SK-N-SH (cell line): ENCODE measurements around the gene NDUFS8. TPM values are rescaled to one million over a fixed set of nuclear protein-coding genes. Genes with fewer than 3 reads are reported as not detected.

ENCODE experiments used
- CTCF ChIA-PET: fragments of 300-600, 350-600 bp; formaldehyde crosslinking; extraction: SDS; loops from one replicate; lab custom pipeline; 2021; lab: Yijun Ruan, JAX
- POLR2A ChIA-PET: fragments of 350-600 bp; sonication (Branson Sonifier 250); formaldehyde crosslinking; extraction: SDS; loops from one replicate; lab custom pipeline; 2020; ENCODE audit warnings: antibody characterized with exemption, inconsistent platforms; lab: Yijun Ruan, JAX
- DNase-seq: peaks from one replicate; pipeline ENCODE4 v3.0.0; 2012
- H2AFZ ChIP-seq: fragments of 200-600 bp; sonication (generic); 2 replicates; pipeline ENCODE4 v1.8.1; 2016; ENCODE audit warnings: antibody characterized with exemption, mild to moderate bottlenecking, low read depth
- H3F3A ChIP-seq: fragments of 200-600 bp; sonication (generic); replicated peaks from 2 replicates; pipeline ENCODE3; 2016; ENCODE audit warnings: antibody characterized with exemption, mild to moderate bottlenecking; ENCODE audit not compliant: insufficient read depth
- H3K27ac ChIP-seq, 2 experiments: fragments of 200-500 bp in 1 of 2; fragments of 200-600 bp in 1 of 2; sonication (Bioruptor generic) in 1 of 2; sonication (generic), shearing (Covaris generic) in 1 of 2; 2 replicates each; pipeline versions ENCODE4 v1.5.1 to v1.6.1; 2014 to 2016; ENCODE audit warnings: low read depth in 2 of 2, inconsistent platforms in 1 of 2, low read length in 1 of 2, mild to moderate bottlenecking in 1 of 2, mixed read lengths in 1 of 2
- H3K27me3 ChIP-seq: fragments of 200-600 bp; sonication (generic), shearing (Covaris generic); 2 replicates; pipeline ENCODE4 v1.6.1; 2016; ENCODE audit warnings: mixed run types; ENCODE audit not compliant: insufficient read depth
- H3K36me3 ChIP-seq, 2 experiments: fragments of 200-500 bp in 1 of 2; fragments of 200-600 bp in 1 of 2; sonication (Bioruptor generic) in 1 of 2; sonication (generic) in 1 of 2; replicated peaks in 1 of 2; 2 replicates each; pipeline versions ENCODE3 to v1.5.1; 2014 to 2016; ENCODE audit warnings: low read length in 1 of 2, mild to moderate bottlenecking in 1 of 2; ENCODE audit not compliant: insufficient read depth in 2 of 2, control insufficient read depth in 1 of 2
- H3K4me1 ChIP-seq, 2 experiments: fragments of 200-500 bp in 1 of 2; fragments of 200-600 bp in 1 of 2; sonication (Bioruptor generic) in 1 of 2; sonication (generic), shearing (Covaris generic) in 1 of 2; 2 replicates each; pipeline versions ENCODE4 v1.5.1 to v1.6.1; 2014 to 2016; ENCODE audit warnings: low read depth in 1 of 2, low read length in 1 of 2, mixed run types in 1 of 2; ENCODE audit not compliant: insufficient read depth in 2 of 2, control insufficient read depth in 1 of 2
- H3K4me2 ChIP-seq: fragments of 200-600 bp; sonication (generic), shearing (Covaris generic); 2 replicates; pipeline ENCODE4 v1.6.1; 2017; ENCODE audit warnings: mixed run types
- H3K4me3 ChIP-seq, 2 experiments: fragments of 200-500 bp in 1 of 2; fragments of 200-600 bp in 1 of 2; sonication (Bioruptor generic) in 1 of 2; sonication (generic), shearing (Covaris generic) in 1 of 2; 2 replicates each; pipeline versions ENCODE4 v1.5.1 to v1.8.1; 2014 to 2016; ENCODE audit warnings: low read depth in 2 of 2, inconsistent platforms in 1 of 2, low read length in 1 of 2, mild to moderate bottlenecking in 1 of 2, mixed read lengths in 1 of 2, moderate library complexity in 1 of 2
- H3K79me2 ChIP-seq: fragments of 200-600 bp; sonication (generic); 2 replicates; pipeline ENCODE4 v1.8.1; 2017; ENCODE audit warnings: mild to moderate bottlenecking; ENCODE audit not compliant: insufficient read depth
- H3K9ac ChIP-seq: fragments of 200-600 bp; sonication (generic); 2 replicates; pipeline ENCODE4 v1.6.1; 2017; ENCODE audit warnings: mixed run types
- H3K9me2 ChIP-seq: fragments of 200-600 bp; sonication (generic); 2 replicates; pipeline ENCODE4 v1.6.1; 2017; ENCODE audit warnings: mixed run types
- H3K9me3 ChIP-seq: fragments of 200-600 bp; sonication (generic); 2 replicates; pipeline ENCODE4 v1.6.1; 2017; ENCODE audit warnings: mixed run types, mild to moderate bottlenecking, moderate library complexity
- H4K20me1 ChIP-seq: fragments of 200-600 bp; sonication (generic); 2 replicates; pipeline ENCODE4 v1.6.1; 2017; ENCODE audit warnings: mild to moderate bottlenecking, mixed run types; ENCODE audit not compliant: insufficient read depth
- FOXM1 ChIP-seq: IDR thresholded peaks from 2 replicates; pipeline ENCODE4 v1.4.0; 2012; ENCODE audit warnings: low read depth, mild to moderate bottlenecking
- POLR2AphosphoS5 ChIP-seq: IDR thresholded peaks from 2 replicates; pipeline ENCODE4 v1.6.1; 2012; ENCODE audit warnings: low read depth, low read length
- RXRA ChIP-seq: IDR thresholded peaks from 2 replicates; pipeline ENCODE4 v1.4.0; 2012; ENCODE audit warnings: low read depth, mild to moderate bottlenecking, borderline replicate concordance
- TAF1 ChIP-seq: IDR thresholded peaks from 2 replicates; pipeline ENCODE4 v1.6.1; 2012; ENCODE audit warnings: low read depth, mild to moderate bottlenecking, low read length, moderate library complexity, borderline replicate concordance
- WGBS: methylation state at CpG from one replicate; pipeline ENCODE4 v1.1.6; 2017; ENCODE audit warnings: low lambda C conversion rate; 5-methylcytosine and 5-hydroxymethylcytosine counted together
- polyA plus RNA-seq, 3 experiments: library from polyadenylated mRNA; depleted of rRNA; stranded (reverse); fragments of >200 nt; gene quantifications; 2 replicates each; pipeline ENCODE4 v1.2.3, GENCODE V29; 2012
- TF ChIP-seq, protein P1 (sequence below): IDR thresholded peaks from 2 replicates; pipeline ENCODE4 v1.6.1; 2012; ENCODE audit warnings: mild to moderate bottlenecking, low read depth, low read length, moderate library complexity

NDUFS8 gene
- polyA plus RNA-seq, 1 of the 3 experiments (the other 2 are of a cell fraction): 123 TPM

DNA sequence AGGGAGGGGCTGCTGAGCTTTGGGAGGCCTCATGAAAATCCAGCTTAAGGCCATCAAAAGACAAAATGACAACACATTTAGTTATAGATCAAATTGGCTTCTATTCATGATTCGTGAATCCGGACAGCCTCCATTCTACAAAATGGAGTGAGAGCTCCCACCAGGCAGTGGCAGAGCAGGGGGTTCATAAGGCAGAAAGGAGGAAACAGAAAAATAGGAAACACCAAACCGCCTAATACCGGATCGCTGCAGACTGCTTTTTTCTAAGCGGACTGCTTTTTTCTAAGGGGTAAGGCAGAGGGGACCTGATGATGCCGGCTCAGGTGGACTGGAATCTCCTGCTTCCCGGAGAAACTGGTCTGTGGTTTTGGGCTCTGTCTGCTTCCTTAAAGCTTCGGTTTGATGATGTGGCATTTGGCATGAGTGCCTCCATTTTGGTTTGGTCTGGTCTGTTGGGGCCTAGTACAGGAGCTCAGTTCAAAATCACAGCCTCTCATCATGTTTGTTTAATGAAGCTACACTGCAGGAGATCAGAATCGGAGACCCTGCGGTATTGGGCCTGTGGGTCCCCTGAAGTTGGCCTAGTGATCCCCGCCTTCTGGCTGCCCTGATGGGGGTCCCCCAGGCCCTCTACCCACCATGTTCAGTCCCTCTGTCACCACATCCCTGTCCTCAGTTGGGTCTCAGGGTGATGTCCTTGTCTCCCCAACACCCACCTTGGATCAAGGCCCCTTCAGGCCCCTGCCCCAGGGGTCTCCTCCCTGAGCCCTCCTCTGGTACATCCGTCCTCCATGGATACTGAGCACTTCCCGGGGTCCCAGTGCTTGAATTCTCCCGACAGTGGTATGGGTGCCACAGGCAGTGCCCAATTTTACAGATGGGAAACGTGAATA lies 19.2 kb upstream of the NDUFS8 start:
- Histone ChIP-seq H3K27ac (peak overlapping the region; percentile 25 to 96; a peak in 3 of 4 replicates), H2AFZ (peak overlapping the region; percentile 35; the same call in 1 of the 2 replicates), H3K4me3 (peak overlapping the region in 1 of 2 experiments; percentile 18; a peak in 1 of 4 replicates), H3K36me3 (no peaks in the 10 kb centered on the region), H3K9me3 (no peaks in the 10 kb centered on the region), H3F3A (peaks cover 18% of the 10 kb centered on the region), H3K4me1 (peaks cover 30 to 44% of the 10 kb centered on the region in 2 experiments; a peak in 3 of 4 replicates), H3K4me2 (peak overlapping the region; percentile 81; the same call in 1 of the 2 replicates), H4K20me1 (no peaks in the 10 kb centered on the region), H3K27me3 (no peaks in the 10 kb centered on the region), H3K9ac (peak overlapping the region; percentile 72), H3K79me2 (peaks cover 18% of the 10 kb centered on the region), H3K9me2 (no peaks in the 10 kb centered on the region)
- DNase-seq: no peak
- TF ChIP-seq, protein P1, sequence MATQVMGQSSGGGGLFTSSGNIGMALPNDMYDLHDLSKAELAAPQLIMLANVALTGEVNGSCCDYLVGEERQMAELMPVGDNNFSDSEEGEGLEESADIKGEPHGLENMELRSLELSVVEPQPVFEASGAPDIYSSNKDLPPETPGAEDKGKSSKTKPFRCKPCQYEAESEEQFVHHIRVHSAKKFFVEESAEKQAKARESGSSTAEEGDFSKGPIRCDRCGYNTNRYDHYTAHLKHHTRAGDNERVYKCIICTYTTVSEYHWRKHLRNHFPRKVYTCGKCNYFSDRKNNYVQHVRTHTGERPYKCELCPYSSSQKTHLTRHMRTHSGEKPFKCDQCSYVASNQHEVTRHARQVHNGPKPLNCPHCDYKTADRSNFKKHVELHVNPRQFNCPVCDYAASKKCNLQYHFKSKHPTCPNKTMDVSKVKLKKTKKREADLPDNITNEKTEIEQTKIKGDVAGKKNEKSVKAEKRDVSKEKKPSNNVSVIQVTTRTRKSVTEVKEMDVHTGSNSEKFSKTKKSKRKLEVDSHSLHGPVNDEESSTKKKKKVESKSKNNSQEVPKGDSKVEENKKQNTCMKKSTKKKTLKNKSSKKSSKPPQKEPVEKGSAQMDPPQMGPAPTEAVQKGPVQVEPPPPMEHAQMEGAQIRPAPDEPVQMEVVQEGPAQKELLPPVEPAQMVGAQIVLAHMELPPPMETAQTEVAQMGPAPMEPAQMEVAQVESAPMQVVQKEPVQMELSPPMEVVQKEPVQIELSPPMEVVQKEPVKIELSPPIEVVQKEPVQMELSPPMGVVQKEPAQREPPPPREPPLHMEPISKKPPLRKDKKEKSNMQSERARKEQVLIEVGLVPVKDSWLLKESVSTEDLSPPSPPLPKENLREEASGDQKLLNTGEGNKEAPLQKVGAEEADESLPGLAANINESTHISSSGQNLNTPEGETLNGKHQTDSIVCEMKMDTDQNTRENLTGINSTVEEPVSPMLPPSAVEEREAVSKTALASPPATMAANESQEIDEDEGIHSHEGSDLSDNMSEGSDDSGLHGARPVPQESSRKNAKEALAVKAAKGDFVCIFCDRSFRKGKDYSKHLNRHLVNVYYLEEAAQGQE: no peak
- TF ChIP-seq TAF1: no peak
- POLR2A ChIA-PET: no interaction called here
- CTCF ChIA-PET: interaction anchor here (1.1 to 1.6 kb wide), 4 partner anchors 13 to 194 kb away, joined by 3 to 5 read pairs (median 3); no protein-coding TSS in a partner anchor
- WGBS: 78% methylated on average over 13 of the region's 16 CpGs

DNA sequence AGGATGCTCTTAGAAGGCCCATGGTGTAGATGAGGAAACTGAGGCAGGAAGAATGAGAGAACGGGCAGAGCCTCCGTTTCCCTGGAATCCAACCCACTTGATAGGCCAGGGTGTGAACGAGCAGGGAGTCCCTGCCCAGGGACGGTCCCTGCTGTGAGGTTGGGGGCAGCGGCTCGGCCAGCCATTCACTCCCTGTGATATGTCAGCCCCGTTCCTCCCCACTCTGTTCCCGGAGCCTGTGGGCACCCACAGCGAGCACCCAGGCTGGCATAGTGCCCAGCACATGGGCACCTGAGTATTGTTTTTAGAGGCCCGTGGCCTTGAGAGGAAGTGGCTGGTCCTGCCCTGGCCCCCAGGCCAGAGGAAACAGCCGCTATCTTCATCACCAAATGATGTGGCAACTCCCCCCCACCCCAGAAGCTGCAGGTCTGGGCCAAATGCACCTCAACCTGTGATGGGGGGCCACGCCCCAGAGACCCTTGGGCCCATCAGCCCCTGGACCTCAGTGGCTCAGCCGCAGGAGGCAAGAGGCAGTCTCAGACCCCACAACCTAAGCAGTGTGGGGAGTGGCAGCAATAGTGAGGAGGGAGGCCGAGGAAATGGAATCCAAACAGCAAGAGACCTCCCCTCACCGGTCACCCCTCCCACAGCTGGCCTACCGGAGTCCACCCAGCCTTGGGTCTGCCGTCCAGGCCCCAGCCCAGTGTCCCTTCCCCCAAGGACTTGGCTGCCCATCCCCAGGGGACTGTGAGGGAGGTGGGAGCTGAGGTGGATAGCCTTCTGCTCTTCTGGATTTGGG lies 18.2 kb upstream of the NDUFS8 start:
- CTCF ChIA-PET: interaction anchor here (1.4 to 1.6 kb wide), 2 partner anchors 18 to 193 kb away, joined by 4 to 5 read pairs; no protein-coding TSS in a partner anchor
- Histone ChIP-seq H3K9ac (peak overlapping the region; percentile 61), H4K20me1 (no peaks in the 10 kb centered on the region), H2AFZ (no peak overlapping the region), H3K79me2 (peaks cover 18% of the 10 kb centered on the region), H3K9me3 (no peaks in the 10 kb centered on the region), H3K4me2 (peak overlapping the region; percentile 22; the same call in 1 of the 2 replicates), H3F3A (peaks cover 18% of the 10 kb centered on the region), H3K36me3 (no peaks in the 10 kb centered on the region), H3K27me3 (no peaks in the 10 kb centered on the region), H3K4me3 (no peak overlapping the region), H3K27ac (peak overlapping the region; percentile 79 to 96), H3K9me2 (no peaks in the 10 kb centered on the region), H3K4me1 (peaks cover 38 to 44% of the 10 kb centered on the region in 2 experiments; a peak in 3 of 4 replicates)
- no peak for TF ChIP-seq RXRA
- TF ChIP-seq FOXM1: no peak
- no peak for TF ChIP-seq POLR2AphosphoS5
- no peak for DNase-seq
- 67% methylated on average over 6 of the region's 17 CpGs for WGBS
- POLR2A ChIA-PET: no interaction called here
